ENCODE data around the gene OTOP2. TPM values are rescaled to one million over a fixed set of nuclear protein-coding genes. Genes with fewer than 3 reads are reported as not detected.
"Not testable (repeated sequence)": the region's sequence is repeated elsewhere in the genome, so short reads cannot be mapped to it uniquely, and the experiment has no call there.

Gene OTOP2
- total RNA-seq, 2 donors from 2014 or later: not detected

- ATAC-seq (replicated peaks in 1 of 2) (no peak), DNase-seq (no peak)
- H3K4me1 Mint-ChIP-seq (ENCODE audit: low read depth): no peaks in the 10 kb centered on the region
- peaks cover 0 to 1% of the 10 kb centered on the region in 2 donors for H3K36me3 Mint-ChIP-seq (ENCODE audit: insufficient read depth in 2 of 2)
- H3K4me3 Mint-ChIP-seq: no peak overlapping the region
- H3K27me3 Mint-ChIP-seq (ENCODE audit: low read depth): peaks cover 27% of the 10 kb centered on the region
- no peak overlapping the region for H3K27ac Mint-ChIP-seq
- H3K9me3 Mint-ChIP-seq: no peaks in the 10 kb centered on the region
Observed at GRCh38 chr17:74892013-74892841, 31.8 kb upstream of the OTOP2 start.

GRCh38 chr17:74892974-74893911 is 30.8 kb upstream of the OTOP2 start, which contains the start of gene FADS6:
TSS of gene FADS6 (minus strand) at chr17:74893633. CDS start at chr17:74893595, 38 bp downstream.
- Mint-ChIP-seq H3K4me3 (peak within 1 kb of the TSS; percentile 49 to 77), H3K9me3 (no peaks in the 10 kb centered on the region), H3K36me3 (ENCODE audit: insufficient read depth in 2 of 2) (peaks cover 0 to 1% of the 10 kb centered on the region in 2 donors), H3K27me3 (ENCODE audit: low read depth) (peaks cover 27% of the 10 kb centered on the region), H3K27ac (no peak within 1 kb of the TSS), H3K4me1 (ENCODE audit: low read depth) (no peaks in the 10 kb centered on the region)
- ATAC-seq (replicated peaks in 1 of 2) (peak; percentile 69), DNase-seq (peak in 1 of 2 donors; percentile 24)

- Mint-ChIP-seq H3K27ac (no peak overlapping the region), H3K4me3 (peak overlapping the region; percentile 46 to 77)
- ATAC-seq (replicated peaks in 1 of 2): no peak
Observed at GRCh38 chr17:74893936-74894671, 30.0 kb upstream of the OTOP2 start.

GRCh38 chr17:74898376-74898946 is 25.6 kb upstream of the OTOP2 start:
- ATAC-seq (replicated peaks in 1 of 2) (no peak), DNase-seq (no peak)
- H3K36me3 Mint-ChIP-seq (ENCODE audit: insufficient read depth in 2 of 2): peaks cover 0 to 1% of the 10 kb centered on the region in 2 donors
- H3K4me3 Mint-ChIP-seq: no peak overlapping the region
- no peaks in the 10 kb centered on the region for H3K9me3 Mint-ChIP-seq
- H3K4me1 Mint-ChIP-seq (ENCODE audit: low read depth): no peaks in the 10 kb centered on the region
- no peak overlapping the region for H3K27ac Mint-ChIP-seq
- H3K27me3 Mint-ChIP-seq (ENCODE audit: low read depth): peaks cover 30% of the 10 kb centered on the region

More at GRCh38 chr17:74893936-74894671, 30.0 kb upstream of the OTOP2 start:
- Mint-ChIP-seq H3K9me3 (no peaks in the 10 kb centered on the region), H3K27me3 (ENCODE audit: low read depth) (peaks cover 27% of the 10 kb centered on the region), H3K4me1 (ENCODE audit: low read depth) (no peaks in the 10 kb centered on the region), H3K36me3 (ENCODE audit: insufficient read depth in 2 of 2) (peaks cover 0 to 1% of the 10 kb centered on the region in 2 donors)
- DNase-seq: no peak

- Mint-ChIP-seq H3K36me3 (ENCODE audit: insufficient read depth in 2 of 2) (no peaks in the 10 kb centered on the region), H3K4me3 (no peak overlapping the region), H3K4me1 (ENCODE audit: low read depth) (no peaks in the 10 kb centered on the region), H3K27me3 (ENCODE audit: low read depth) (peaks cover 19% of the 10 kb centered on the region), H3K9me3 (no peaks in the 10 kb centered on the region), H3K27ac (no peak overlapping the region)
- ATAC-seq (replicated peaks in 1 of 2) (no peak), DNase-seq (no peak)
Observed at GRCh38 chr17:74900208-74900607, 23.9 kb upstream of the OTOP2 start.

- Mint-ChIP-seq H3K9me3 (no peaks in the 10 kb centered on the region), H3K4me3 (no peak overlapping the region), H3K36me3 (ENCODE audit: insufficient read depth in 2 of 2) (no peaks in the 10 kb centered on the region), H3K4me1 (ENCODE audit: low read depth) (no peaks in the 10 kb centered on the region), H3K27ac (no peak overlapping the region), H3K27me3 (ENCODE audit: low read depth) (peaks cover 8% of the 10 kb centered on the region)
- no peak for DNase-seq
- no peak for ATAC-seq (replicated peaks in 1 of 2)
Observed at GRCh38 chr17:74901353-74902135, 22.5 kb upstream of the OTOP2 start.

- Mint-ChIP-seq H3K27me3 (ENCODE audit: low read depth) (peaks cover 6% of the 10 kb centered on the region), H3K36me3 (ENCODE audit: insufficient read depth in 2 of 2) (no peaks in the 10 kb centered on the region), H3K27ac (no peak overlapping the region), H3K4me3 (no peak overlapping the region), H3K9me3 (no peaks in the 10 kb centered on the region), H3K4me1 (ENCODE audit: low read depth) (no peaks in the 10 kb centered on the region)
- no peak for DNase-seq
- ATAC-seq (replicated peaks in 1 of 2): no peak
Observed at GRCh38 chr17:74903034-74903433, 21.0 kb upstream of the OTOP2 start.

DNA sequence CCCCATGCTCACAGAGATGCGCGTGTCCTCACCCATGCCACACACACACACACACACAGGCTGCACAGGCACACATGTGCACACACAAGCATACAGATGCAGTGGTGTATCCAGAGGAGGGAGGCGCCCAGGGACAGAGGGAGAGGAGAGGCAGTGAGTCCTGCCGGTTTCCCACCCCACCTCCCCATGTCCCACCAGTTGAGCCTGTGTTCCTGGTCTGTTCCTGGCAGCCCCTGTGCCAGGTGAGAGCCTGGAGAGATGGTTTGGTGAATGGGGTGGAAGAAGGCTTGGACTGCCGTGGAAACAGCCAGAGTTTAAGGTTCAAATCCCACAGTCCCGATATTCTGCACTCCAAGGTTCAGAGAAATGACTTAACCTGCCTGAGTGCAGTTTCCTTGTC is 20.4 kb upstream of the OTOP2 start:
- ATAC-seq (replicated peaks in 1 of 2) (no peak), DNase-seq (no peak)
- Mint-ChIP-seq H3K36me3 (ENCODE audit: insufficient read depth in 2 of 2) (no peaks in the 10 kb centered on the region), H3K4me3 (no peak overlapping the region), H3K9me3 (no peaks in the 10 kb centered on the region), H3K4me1 (ENCODE audit: low read depth) (no peaks in the 10 kb centered on the region), H3K27ac (no peak overlapping the region), H3K27me3 (ENCODE audit: low read depth) (peaks cover 7% of the 10 kb centered on the region)

GRCh38 chr17:74904687-74905409 is 19.2 kb upstream of the OTOP2 start:
- DNase-seq (peak; percentile 25 to 29), ATAC-seq (replicated peaks in 1 of 2) (peak; percentile 76 to 94)
- Mint-ChIP-seq H3K4me1 (ENCODE audit: low read depth) (no peaks in the 10 kb centered on the region), H3K27ac (no peak overlapping the region), H3K27me3 (ENCODE audit: low read depth) (peaks cover 19% of the 10 kb centered on the region), H3K9me3 (no peaks in the 10 kb centered on the region), H3K4me3 (no peak overlapping the region), H3K36me3 (ENCODE audit: insufficient read depth in 2 of 2) (no peaks in the 10 kb centered on the region)

- not testable (repeated sequence) for H3K36me3 Mint-ChIP-seq (ENCODE audit: insufficient read depth in 2 of 2); DNase-seq
- H3K27me3 Mint-ChIP-seq (ENCODE audit: low read depth): peaks cover 19% of the 10 kb centered on the region
Observed at GRCh38 chr17:74906214-74906793, 17.8 kb upstream of the OTOP2 start.

DNA sequence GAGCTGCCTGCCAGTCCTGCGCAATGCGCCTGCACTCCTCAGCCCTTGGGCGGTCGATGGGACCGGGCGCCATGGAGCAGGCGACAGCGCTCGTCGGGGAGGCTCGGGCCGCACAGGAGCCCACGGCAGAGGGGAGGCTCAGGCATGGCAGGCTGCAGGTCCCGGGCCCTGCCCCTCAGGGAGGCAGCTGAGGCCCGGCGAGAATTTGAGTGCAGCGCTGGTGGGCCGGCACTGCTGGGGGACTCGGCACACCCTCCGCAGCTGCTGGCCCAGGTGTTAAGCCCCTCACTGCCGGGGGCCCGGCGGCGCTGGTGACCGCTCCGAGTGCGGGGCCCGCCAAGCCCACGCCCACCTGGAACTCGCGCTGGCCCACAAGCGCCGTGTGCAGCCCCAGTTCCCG is 17.1 kb upstream of the OTOP2 start:
- H3K9me3 Mint-ChIP-seq: no peaks in the 10 kb centered on the region
- no peak overlapping the region for H3K4me3 Mint-ChIP-seq
- H3K36me3 Mint-ChIP-seq (ENCODE audit: insufficient read depth in 2 of 2): no peaks in the 10 kb centered on the region
- no peak for DNase-seq
- H3K4me1 Mint-ChIP-seq (ENCODE audit: low read depth): no peaks in the 10 kb centered on the region
- no peak overlapping the region for H3K27ac Mint-ChIP-seq
- ATAC-seq (replicated peaks in 1 of 2): no peak
- H3K27me3 Mint-ChIP-seq (ENCODE audit: low read depth): peaks cover 19% of the 10 kb centered on the region

More at GRCh38 chr17:74906214-74906793, 17.8 kb upstream of the OTOP2 start:
- H3K4me3 Mint-ChIP-seq; H3K27ac Mint-ChIP-seq; H3K4me1 Mint-ChIP-seq (ENCODE audit: low read depth); H3K9me3 Mint-ChIP-seq; ATAC-seq (replicated peaks in 1 of 2): not testable (repeated sequence)
